ENCODE results near the gene HIBADH.

DNA sequence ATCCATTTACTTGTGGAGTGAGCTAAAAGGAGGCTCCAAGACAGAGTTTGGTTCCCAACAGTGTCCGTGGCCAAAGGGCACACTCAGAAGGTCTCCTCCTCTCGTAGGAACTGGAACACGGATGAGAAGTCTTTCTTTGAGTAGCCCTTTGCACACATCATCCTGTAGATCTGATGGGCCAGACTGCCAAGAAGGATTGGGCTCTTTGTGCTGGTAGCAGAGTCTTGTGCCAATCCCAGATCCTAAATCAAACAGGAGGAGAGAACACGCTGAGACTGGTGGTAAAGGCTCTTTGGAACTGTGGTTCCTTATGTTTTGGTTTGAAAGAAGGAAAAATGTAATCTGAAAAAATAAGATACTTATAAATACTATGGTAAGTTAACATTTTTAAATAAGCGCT lies 136.6 kb downstream of the HIBADH start:
- TF ChIP-seq, protein P1, sequence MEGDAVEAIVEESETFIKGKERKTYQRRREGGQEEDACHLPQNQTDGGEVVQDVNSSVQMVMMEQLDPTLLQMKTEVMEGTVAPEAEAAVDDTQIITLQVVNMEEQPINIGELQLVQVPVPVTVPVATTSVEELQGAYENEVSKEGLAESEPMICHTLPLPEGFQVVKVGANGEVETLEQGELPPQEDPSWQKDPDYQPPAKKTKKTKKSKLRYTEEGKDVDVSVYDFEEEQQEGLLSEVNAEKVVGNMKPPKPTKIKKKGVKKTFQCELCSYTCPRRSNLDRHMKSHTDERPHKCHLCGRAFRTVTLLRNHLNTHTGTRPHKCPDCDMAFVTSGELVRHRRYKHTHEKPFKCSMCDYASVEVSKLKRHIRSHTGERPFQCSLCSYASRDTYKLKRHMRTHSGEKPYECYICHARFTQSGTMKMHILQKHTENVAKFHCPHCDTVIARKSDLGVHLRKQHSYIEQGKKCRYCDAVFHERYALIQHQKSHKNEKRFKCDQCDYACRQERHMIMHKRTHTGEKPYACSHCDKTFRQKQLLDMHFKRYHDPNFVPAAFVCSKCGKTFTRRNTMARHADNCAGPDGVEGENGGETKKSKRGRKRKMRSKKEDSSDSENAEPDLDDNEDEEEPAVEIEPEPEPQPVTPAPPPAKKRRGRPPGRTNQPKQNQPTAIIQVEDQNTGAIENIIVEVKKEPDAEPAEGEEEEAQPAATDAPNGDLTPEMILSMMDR (optimal IDR thresholded peaks at IDR 0.05 in 1 of 3, IDR thresholded peaks at IDR 0.05 in 1 of 3, conservative IDR thresholded peaks at IDR 0.05 in 1 of 3; ENCODE audit: extremely low read depth in 1 of 3, insufficient read depth in 2 of 3, low read length in 3 of 3): no peak
- TF ChIP-seq EZH2 (IDR thresholded peaks at IDR 0.05; ENCODE audit: low read length): no peak
